ENCODE measurements around the gene ATE1.

- TF ChIP-seq CTCF (conservative IDR thresholded peaks at IDR 0.05) (no peak), ZFX (IDR thresholded peaks at IDR 0.05) (no peak)
Measured at GRCh38 chr10:121710971-121711370, 216.9 kb downstream of the ATE1 start.
